GM21529 (cell line): Measurements from ENCODE around the gene TCEAL1.

Experiments
- ATAC-seq: cut with Tn5 transposase; IDR thresholded peaks from one replicate; pipeline ENCODE4 v1.9.1; 2021; ENCODE audit not compliant: unreplicated experiment

TCEAL1 gene

GRCh38 chrX:103678199-103678993 lies 49.6 kb downstream of the TCEAL1 start:
- ATAC-seq, result no peak
